HepG2 (cell line): Measurements from ENCODE around the gene RECK. TPM values are rescaled to one million over a fixed set of nuclear protein-coding genes. Genes with fewer than 3 reads are reported as not detected.

Experiments
- ATAC-seq: fragments of 200-7000 bp; cut with Tn5 transposase; 3 replicates; pipeline ENCODE4 v1.9.1; 2020; ENCODE audit warnings: mild to moderate bottlenecking, moderate library complexity
- BruUV-seq: library from RNA; stranded (reverse); fragments of 400-500 nt; replicated peaks from 2 replicates; lab custom pipeline; 2021; lab: Mats Ljungman, UMichigan
- CTCF ChIA-PET: fragments of 300-600 bp; formaldehyde crosslinking; extraction: SDS; loops from one replicate; lab custom pipeline; 2021; ENCODE audit warnings: low total read pairs, inconsistent platforms, low intra/inter-chr PET ratio; lab: Yijun Ruan, JAX
- POLR2A ChIA-PET: fragments of 350-600 bp; sonication (Branson Sonifier 250); formaldehyde crosslinking; loops from one replicate; lab custom pipeline; 2020; ENCODE audit warnings: antibody characterized with exemption, inconsistent platforms; lab: Yijun Ruan, JAX
- DNase-seq: peaks from one replicate; pipeline ENCODE4 v3.0.0-alpha.2; 2015; ENCODE audit warnings: low spot score
- FAIRE-seq: peaks from 3 replicates; lab custom pipeline; 2011; peaks lifted over from hg19 to GRCh38; lab: Jason Lieb, UNC
- H2AFZ ChIP-seq: one replicate; pipeline ENCODE4 v1.6.1; 2011; ENCODE audit warnings: low read length, inconsistent platforms
- H3K27ac ChIP-seq: fragments of 300-600 bp; 3 replicates; pipeline ENCODE4 v1.8.0; 2011; ENCODE audit warnings: mixed run types, mild to moderate bottlenecking, mixed read lengths, low read length, inconsistent platforms; ENCODE audit not compliant: insufficient read depth; ENCODE audit errors: extremely low read length
- H3K27me3 ChIP-seq, 2 experiments: fragments of 200-600 bp in 1 of 2; 2 replicates in 1 of 2; 3 replicates in 1 of 2; pipeline versions ENCODE4 v1.6.0 to v1.8.0; 2011; ENCODE audit warnings: low read length in 2 of 2, mild to moderate bottlenecking in 2 of 2, moderate library complexity in 2 of 2, inconsistent platforms in 1 of 2; ENCODE audit not compliant: insufficient read depth in 2 of 2, control insufficient read depth in 1 of 2
- H3K36me3 ChIP-seq, 2 experiments: fragments of 200-600 bp in 1 of 2; replicated peaks in 1 of 2; 2 replicates in 1 of 2; 3 replicates in 1 of 2; pipeline versions ENCODE4 v1.5.1 to v1.8.0; 2011; ENCODE audit warnings: low read length in 2 of 2, inconsistent platforms in 1 of 2; ENCODE audit not compliant: insufficient read depth in 2 of 2, control insufficient read depth in 1 of 2
- H3K4me1 ChIP-seq: 2 replicates; pipeline ENCODE4 v1.5.1; 2012; ENCODE audit warnings: low read length, inconsistent platforms; ENCODE audit not compliant: insufficient read depth
- H3K4me2 ChIP-seq: 2 replicates; pipeline ENCODE4 v1.6.0; 2011; ENCODE audit warnings: low read depth, low read length, inconsistent platforms
- H3K4me3 ChIP-seq, 3 experiments: fragments of 200-600 bp in 1 of 3; sonication (generic), shearing (Covaris generic) in 1 of 3; replicated peaks in 1 of 3; 2 replicates each; pipeline ENCODE4 v1.5.1; 2011 to 2016; ENCODE audit warnings: low read length in 3 of 3, inconsistent platforms in 2 of 3, low read depth in 2 of 3, mild to moderate bottlenecking in 2 of 3, control low read depth in 1 of 3, mixed read lengths in 1 of 3; ENCODE audit not compliant: insufficient read depth in 1 of 3
- H3K79me2 ChIP-seq: one replicate; pipeline ENCODE4 v1.6.1; 2011; ENCODE audit warnings: low read length, inconsistent platforms; ENCODE audit not compliant: insufficient read depth
- H3K9ac ChIP-seq: 2 replicates; pipeline ENCODE4 v1.6.0; 2011; ENCODE audit warnings: mild to moderate bottlenecking, low read depth, low read length, inconsistent platforms; ENCODE audit not compliant: insufficient read depth
- H3K9me3 ChIP-seq: 2 replicates; pipeline ENCODE4 v1.5.1; 2012; ENCODE audit warnings: mild to moderate bottlenecking, low read length
- H4K20me1 ChIP-seq: 2 replicates; pipeline ENCODE4 v1.6.0; 2011; ENCODE audit warnings: inconsistent platforms, mild to moderate bottlenecking, low read length, moderate library complexity; ENCODE audit not compliant: insufficient read depth
- EP300 ChIP-seq, 3 experiments: sonication (generic) in 1 of 3; formaldehyde crosslinking in 1 of 3; IDR thresholded peaks; 2 replicates each; pipeline versions ENCODE4 v1.5.1 to v1.6.1; 2011 to 2020; ENCODE audit warnings: low read depth in 2 of 3, low read length in 2 of 3, borderline replicate concordance in 1 of 3, improper control_type of control experiment in 1 of 3, mild to moderate bottlenecking in 1 of 3, missing genetic modification reagents in 1 of 3, moderate library complexity in 1 of 3
- RERE ChIP-seq: IDR thresholded peaks from 2 replicates; pipeline ENCODE4 v1.6.1; 2016; ENCODE audit warnings: low read depth, missing genetic modification reagents, missing compliant biosample characterization
- SNRNP70 ChIP-seq: fragments of 200-400 bp; formaldehyde crosslinking; IDR thresholded peaks from 2 replicates; pipeline ENCODE4 v1.6.1; 2017; ENCODE audit warnings: mild to moderate bottlenecking, low read depth, low read length, moderate library complexity
- SP5 ChIP-seq: IDR thresholded peaks from 2 replicates; pipeline ENCODE4 v1.6.1; 2016; ENCODE audit warnings: low read depth, borderline replicate concordance
- SPEN ChIP-seq: sonication (generic); formaldehyde crosslinking; IDR thresholded peaks from 2 replicates; pipeline ENCODE4 v1.5.1; 2020; ENCODE audit warnings: low read depth, mild to moderate bottlenecking, missing genetic modification reagents
- ZFP36 ChIP-seq: fragments of 150-350 bp; IDR thresholded peaks from 2 replicates; pipeline ENCODE4 v1.6.1; 2018; ENCODE audit warnings: borderline replicate concordance, low read length, low read depth; ENCODE audit not compliant: partially characterized antibody
- ZGPAT ChIP-seq: IDR thresholded peaks from 2 replicates; pipeline ENCODE4 v1.6.1; 2016; ENCODE audit warnings: mild to moderate bottlenecking
- ZSCAN9 ChIP-seq: IDR thresholded peaks from 2 replicates; pipeline ENCODE4 v1.6.1; 2016; ENCODE audit warnings: borderline replicate concordance
- whole genome bisulfite sequencing: methylation state at CpG from one replicate; pipeline ENCODE4 v1.1.6; 2017; ENCODE audit warnings: low lambda C conversion rate; 5-methylcytosine and 5-hydroxymethylcytosine counted together
- in situ Hi-C: cut with HindIII; loops from 2 replicates; pipeline ENCODE4 v1.10.0; 2017; ENCODE audit warnings: low pct_unique_long_range_greater_than_20kb; ENCODE audit not compliant: extremely low pct_ligation_motif_present
- intact Hi-C: fragments of 100-400 bp; cut with micrococcal nuclease; formaldehyde crosslinking; loops from one replicate; pipeline ENCODE4 v1.10.0; 2022; ENCODE audit not compliant: unreplicated experiment
- polyA plus RNA-seq, 8 experiments: library from polyadenylated mRNA; depleted of rRNA in 3 of 8; stranded (reverse) in 7 of 8; unstranded in 1 of 8; fragments of >200 nt; fragmentation: Illumina TruSeq in 4 of 8; extraction: Trizol in 4 of 8; gene quantifications; 2 replicates each; pipeline versions ENCODE4 v1.2.1 to v1.2.3, GENCODE V29; 2011 to 2016; ENCODE audit warnings: low read depth in 4 of 8, missing spikeins in 1 of 8, mixed read lengths in 1 of 8; ENCODE audit not compliant: insufficient read depth in 1 of 8
- total RNA-seq, 5 experiments: library from RNA; depleted of rRNA; stranded (reverse); fragments of >200 nt; fragmentation: Illumina TruSeq; extraction: Trizol; gene quantifications; 2 replicates each; pipeline ENCODE4 v1.2.3, GENCODE V29; 2016; ENCODE audit warnings: low read depth in 1 of 5
- TF ChIP-seq, protein P1 (sequence below): sonication (generic); formaldehyde crosslinking; IDR thresholded peaks from 2 replicates; pipeline ENCODE4 v1.8.0; 2022; ENCODE audit warnings: missing genetic modification reagents, mild to moderate bottlenecking, borderline replicate concordance
- TF ChIP-seq, protein P2 (sequence below): IDR thresholded peaks from 2 replicates; pipeline ENCODE4 v1.6.1; 2012; ENCODE audit warnings: low read length, improper control_type of control experiment
- TF ChIP-seq, protein P3 (sequence below): sonication (generic); formaldehyde crosslinking; IDR thresholded peaks from 2 replicates; pipeline ENCODE4 v1.4.0; 2020; ENCODE audit warnings: missing genetic modification reagents

RECK gene
- total and polyA plus RNA-seq, 2 of the 13 experiments (the other 11 are each of a cell fraction or from before 2014, with no cell fraction given) = 3.1 to 4.8 TPM

- Histone ChIP-seq H3K9me3 (no peaks in the 10 kb centered on the region), H3K27me3 (peaks cover 0 to 4% of the 10 kb centered on the region in 2 experiments; a peak in 1 of 5 replicates), H3K79me2 (no peaks in the 10 kb centered on the region), H2AFZ (no peak overlapping the region), H3K27ac (no peak overlapping the region), H4K20me1 (no peaks in the 10 kb centered on the region), H3K36me3 (no peaks in the 10 kb centered on the region), H3K4me1 (peaks cover 43% of the 10 kb centered on the region), H3K4me3 (no peak overlapping the region), H3K4me2 (no peak overlapping the region), H3K9ac (no peak overlapping the region)
- CTCF ChIA-PET = no interaction called here
- POLR2A ChIA-PET = no interaction called here
- ATAC-seq (no peak), FAIRE-seq (no peak), DNase-seq (no peak)
- intact Hi-C loops = no loop called here
- no TSS peak for BruUV-seq
- WGBS = 70% methylated on average over 2 of the region's 2 CpGs
- in situ Hi-C loops = no loop called here
- TF ChIP-seq SP5 (CRISPR knock-in tag) = no peak
- TF ChIP-seq, protein P1, sequence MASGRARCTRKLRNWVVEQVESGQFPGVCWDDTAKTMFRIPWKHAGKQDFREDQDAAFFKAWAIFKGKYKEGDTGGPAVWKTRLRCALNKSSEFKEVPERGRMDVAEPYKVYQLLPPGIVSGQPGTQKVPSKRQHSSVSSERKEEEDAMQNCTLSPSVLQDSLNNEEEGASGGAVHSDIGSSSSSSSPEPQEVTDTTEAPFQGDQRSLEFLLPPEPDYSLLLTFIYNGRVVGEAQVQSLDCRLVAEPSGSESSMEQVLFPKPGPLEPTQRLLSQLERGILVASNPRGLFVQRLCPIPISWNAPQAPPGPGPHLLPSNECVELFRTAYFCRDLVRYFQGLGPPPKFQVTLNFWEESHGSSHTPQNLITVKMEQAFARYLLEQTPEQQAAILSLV (CRISPR knock-in tag) = no peak
- TF ChIP-seq SNRNP70 = no peak
- TF ChIP-seq SPEN (CRISPR knock-in tag) = no peak
- TF ChIP-seq, protein P2, sequence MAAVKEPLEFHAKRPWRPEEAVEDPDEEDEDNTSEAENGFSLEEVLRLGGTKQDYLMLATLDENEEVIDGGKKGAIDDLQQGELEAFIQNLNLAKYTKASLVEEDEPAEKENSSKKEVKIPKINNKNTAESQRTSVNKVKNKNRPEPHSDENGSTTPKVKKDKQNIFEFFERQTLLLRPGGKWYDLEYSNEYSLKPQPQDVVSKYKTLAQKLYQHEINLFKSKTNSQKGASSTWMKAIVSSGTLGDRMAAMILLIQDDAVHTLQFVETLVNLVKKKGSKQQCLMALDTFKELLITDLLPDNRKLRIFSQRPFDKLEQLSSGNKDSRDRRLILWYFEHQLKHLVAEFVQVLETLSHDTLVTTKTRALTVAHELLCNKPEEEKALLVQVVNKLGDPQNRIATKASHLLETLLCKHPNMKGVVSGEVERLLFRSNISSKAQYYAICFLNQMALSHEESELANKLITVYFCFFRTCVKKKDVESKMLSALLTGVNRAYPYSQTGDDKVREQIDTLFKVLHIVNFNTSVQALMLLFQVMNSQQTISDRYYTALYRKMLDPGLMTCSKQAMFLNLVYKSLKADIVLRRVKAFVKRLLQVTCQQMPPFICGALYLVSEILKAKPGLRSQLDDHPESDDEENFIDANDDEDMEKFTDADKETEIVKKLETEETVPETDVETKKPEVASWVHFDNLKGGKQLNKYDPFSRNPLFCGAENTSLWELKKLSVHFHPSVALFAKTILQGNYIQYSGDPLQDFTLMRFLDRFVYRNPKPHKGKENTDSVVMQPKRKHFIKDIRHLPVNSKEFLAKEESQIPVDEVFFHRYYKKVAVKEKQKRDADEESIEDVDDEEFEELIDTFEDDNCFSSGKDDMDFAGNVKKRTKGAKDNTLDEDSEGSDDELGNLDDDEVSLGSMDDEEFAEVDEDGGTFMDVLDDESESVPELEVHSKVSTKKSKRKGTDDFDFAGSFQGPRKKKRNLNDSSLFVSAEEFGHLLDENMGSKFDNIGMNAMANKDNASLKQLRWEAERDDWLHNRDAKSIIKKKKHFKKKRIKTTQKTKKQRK = no peak
- TF ChIP-seq ZSCAN9 (CRISPR knock-in tag) = no peak
- no peak for TF ChIP-seq RERE
- no peak for TF ChIP-seq ZFP36
- TF ChIP-seq, protein P3, sequence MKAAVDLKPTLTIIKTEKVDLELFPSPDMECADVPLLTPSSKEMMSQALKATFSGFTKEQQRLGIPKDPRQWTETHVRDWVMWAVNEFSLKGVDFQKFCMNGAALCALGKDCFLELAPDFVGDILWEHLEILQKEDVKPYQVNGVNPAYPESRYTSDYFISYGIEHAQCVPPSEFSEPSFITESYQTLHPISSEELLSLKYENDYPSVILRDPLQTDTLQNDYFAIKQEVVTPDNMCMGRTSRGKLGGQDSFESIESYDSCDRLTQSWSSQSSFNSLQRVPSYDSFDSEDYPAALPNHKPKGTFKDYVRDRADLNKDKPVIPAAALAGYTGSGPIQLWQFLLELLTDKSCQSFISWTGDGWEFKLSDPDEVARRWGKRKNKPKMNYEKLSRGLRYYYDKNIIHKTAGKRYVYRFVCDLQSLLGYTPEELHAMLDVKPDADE (CRISPR knock-in tag) = no peak
- TF ChIP-seq EP300 (IDR thresholded peaks at IDR 0.05; ENCODE audit: low read depth in 2 of 2, low read length in 2 of 2) = no peak
- TF ChIP-seq EP300 (CRISPR knock-in tag; IDR thresholded peaks at IDR 0.05; ENCODE audit: borderline replicate concordance) = no peak
- TF ChIP-seq ZGPAT (CRISPR knock-in tag) = no peak
Observed at GRCh38 chr9:36035006-36035405, 1.7 kb upstream of the RECK start.
